K562 (cell line): ENCODE results near the gene PDE1C. TPM values are rescaled to one million over a fixed set of nuclear protein-coding genes. Genes with fewer than 3 reads are reported as not detected.

ENCODE experiments used
- ATAC-seq: fragments of 200-7000 bp; cut with Tn5 transposase; 3 replicates; pipeline ENCODE4 v1.9.1; 2020; ENCODE audit warnings: moderate library complexity
- BruUV-seq: library from RNA; stranded (reverse); fragments of 400-500 nt; replicated peaks from 2 replicates; lab custom pipeline; 2021; lab: Mats Ljungman, UMichigan
- CTCF ChIA-PET: fragments of 300-600 bp; formaldehyde crosslinking; extraction: SDS; loops from one replicate; lab custom pipeline; 2021; ENCODE audit warnings: low intra/inter-chr PET ratio; lab: Yijun Ruan, JAX
- POLR2A ChIA-PET: fragments of 300-600, 350-650 bp; sonication (Branson Sonifier 250); formaldehyde crosslinking; extraction: SDS; loops from one replicate; lab custom pipeline; 2021; ENCODE audit warnings: antibody characterized with exemption, inconsistent platforms; lab: Yijun Ruan, JAX
- DNase-seq, 4 experiments: peaks; one replicate each; pipeline versions ENCODE4 v3.0.0 to v3.0.0-alpha.2; 2011 to 2018; ENCODE audit warnings: low spot score in 3 of 4, mixed read lengths in 3 of 4; ENCODE audit errors: extremely low read depth in 1 of 4
- FAIRE-seq: peaks from 2 replicates; lab custom pipeline; 2011; peaks lifted over from hg19 to GRCh38; lab: Jason Lieb, UNC
- H2AFZ ChIP-seq: 2 replicates; pipeline ENCODE4 v1.6.0; 2011; ENCODE audit warnings: low read depth, low read length, control low read depth, inconsistent platforms
- H3K27ac ChIP-seq: fragments of 200-600 bp; 3 replicates; pipeline ENCODE4 v1.8.0; 2011; ENCODE audit warnings: low read depth, mild to moderate bottlenecking, control low read depth, inconsistent platforms, low read length, moderate library complexity, mixed read lengths; ENCODE audit errors: extremely low read depth
- H3K27me3 ChIP-seq, 2 experiments: fragments of 300-600 bp in 1 of 2; 2 replicates in 1 of 2; 3 replicates in 1 of 2; pipeline versions ENCODE4 v1.6.0 to v1.8.0; 2011; ENCODE audit warnings: inconsistent platforms in 2 of 2, low read length in 2 of 2, mild to moderate bottlenecking in 1 of 2, mixed read lengths in 1 of 2, moderate library complexity in 1 of 2; ENCODE audit not compliant: control insufficient read depth in 2 of 2, insufficient read depth in 2 of 2
- H3K36me3 ChIP-seq: fragments of 300-600 bp; 3 replicates; pipeline ENCODE4 v1.8.0; 2011; ENCODE audit warnings: mild to moderate bottlenecking, low read length, inconsistent platforms; ENCODE audit not compliant: control insufficient read depth, insufficient read depth
- H3K4me1 ChIP-seq, 2 experiments: fragments of 200-600 bp in 1 of 2; replicated peaks in 1 of 2; 2 replicates in 1 of 2; 3 replicates in 1 of 2; pipeline versions ENCODE4 v1.5.1 to v1.8.0; 2011; ENCODE audit warnings: inconsistent platforms in 2 of 2, low read length in 2 of 2, mild to moderate bottlenecking in 1 of 2, mixed read lengths in 1 of 2, moderate library complexity in 1 of 2; ENCODE audit not compliant: control insufficient read depth in 2 of 2, insufficient read depth in 2 of 2
- H3K4me2 ChIP-seq: 2 replicates; pipeline ENCODE4 v1.6.1; 2011; ENCODE audit warnings: low read length, control low read depth, inconsistent platforms, mixed read lengths; ENCODE audit not compliant: insufficient read depth
- H3K4me3 ChIP-seq: fragments of 200-600 bp; sonication (generic), shearing (Covaris generic); 2 replicates; pipeline ENCODE4 v1.5.1; 2016; ENCODE audit warnings: control low read depth, inconsistent platforms
- H3K79me2 ChIP-seq: fragments of 200-600 bp; 3 replicates; pipeline ENCODE4 v1.8.0; 2011; ENCODE audit warnings: low read length, inconsistent platforms; ENCODE audit not compliant: control insufficient read depth, insufficient read depth
- H3K9ac ChIP-seq, 2 experiments: 2 replicates each; pipeline versions ENCODE4 v1.6.0 to v1.6.1; 2011; ENCODE audit warnings: low read depth in 2 of 2, low read length in 2 of 2, control low read depth in 1 of 2, inconsistent platforms in 1 of 2, mild to moderate bottlenecking in 1 of 2, mixed read lengths in 1 of 2; ENCODE audit not compliant: insufficient read depth in 1 of 2
- H3K9me1 ChIP-seq: one replicate; pipeline ENCODE4 v1.6.0; 2011; ENCODE audit warnings: inconsistent platforms, mild to moderate bottlenecking, low read length, moderate library complexity; ENCODE audit not compliant: control insufficient read depth, insufficient read depth
- H3K9me3 ChIP-seq: replicated peaks from 2 replicates; pipeline ENCODE4 v1.5.1; 2011; ENCODE audit warnings: low read depth, low read length, inconsistent platforms; ENCODE audit not compliant: control insufficient read depth, insufficient read depth
- H4K20me1 ChIP-seq: replicated peaks from 2 replicates; pipeline ENCODE4 v1.6.1; 2011; ENCODE audit warnings: low read length, inconsistent platforms, mixed read lengths; ENCODE audit not compliant: control insufficient read depth, insufficient read depth
- ARID3B ChIP-seq: fragments of 250-450 bp; sonication (Bioruptor Pico); IDR thresholded peaks from 2 replicates; pipeline ENCODE4 v1.4.0; 2020; ENCODE audit warnings: borderline replicate concordance
- DLX4 ChIP-seq: fragments of 250-450 bp; sonication (Bioruptor Pico); IDR thresholded peaks from 2 replicates; pipeline ENCODE4 v1.6.1; 2021; ENCODE audit warnings: mild to moderate bottlenecking
- E2F5 ChIP-seq: sonication (generic); formaldehyde crosslinking; IDR thresholded peaks from 2 replicates; pipeline ENCODE4 v1.8.0; 2022; ENCODE audit warnings: mild to moderate bottlenecking, missing genetic modification reagents
- ZNF75A ChIP-seq: fragments of 450-650 bp; formaldehyde crosslinking; IDR thresholded peaks from 2 replicates; pipeline ENCODE4 v1.4.0; 2020; ENCODE audit warnings: mild to moderate bottlenecking
- WGBS: fragments of 100-300 bp; shearing (Covaris generic); methylation state at CpG from one replicate; pipeline ENCODE4 v1.1.6; 2016; ENCODE audit warnings: low coverage, mixed read lengths; ENCODE audit not compliant: insufficient coverage; ENCODE audit errors: missing lambda C conversion rate; 5-methylcytosine and 5-hydroxymethylcytosine counted together
- in situ Hi-C: fragments of 300-500 bp; cut with MboI; formaldehyde crosslinking; loops from 4 replicates; pipeline ENCODE4 v1.15.0; 2018; ENCODE audit warnings: inconsistent platforms, mixed read lengths
- intact Hi-C: fragments of 100-400 bp; cut with micrococcal nuclease; formaldehyde crosslinking; loops from 2 replicates; pipeline ENCODE4 v1.14.2; 2022
- polyA plus RNA-seq, 8 experiments: library from polyadenylated mRNA; depleted of rRNA in 4 of 8; stranded (reverse) in 5 of 8; unstranded in 3 of 8; fragments of >200 nt; fragmentation: Nextera tagmentation in 2 of 8; fragmentation: Illumina TruSeq in 1 of 8; extraction: Ambion mirVana in 2 of 8; extraction: Trizol in 1 of 8; gene quantifications; 2 replicates each; pipeline versions ENCODE4 v1.2.1 to v1.2.3, GENCODE V29; 2011 to 2014; ENCODE audit warnings: inconsistent platforms in 1 of 8, missing spikeins in 1 of 8
- total RNA-seq, 7 experiments: library from RNA; depleted of rRNA in 6 of 7; stranded (reverse); fragments of >200 nt in 6 of 7; fragmentation: Illumina TruSeq in 2 of 7; extraction: Trizol in 2 of 7; gene quantifications; 2 replicates each; pipeline versions ENCODE4 v1.2.1 to v1.2.3, GENCODE V29; 2011 to 2021; ENCODE audit warnings: low replicate concordance in 1 of 7

The PDE1C gene
- total and polyA plus RNA-seq, 9 of the 15 experiments (the other 6 are each of a cell fraction or from before 2014, with no cell fraction given): under 0.01 to 0.01 TPM; not detected in 7

- ATAC-seq: no peak
- DNase-seq: no peak
- no peak overlapping the region for H3K4me3 ChIP-seq
- CTCF ChIA-PET: no interaction called here
- H3K4me1 ChIP-seq: no peaks in the 10 kb centered on the region
- H3K27me3 ChIP-seq: no peaks in the 10 kb centered on the region
- no peak for FAIRE-seq
- no peak overlapping the region for H3K9ac ChIP-seq
- H4K20me1 ChIP-seq: no peaks in the 10 kb centered on the region
- BruUV-seq: no TSS peak
- 0% methylated on average over 5 of the region's 5 CpGs for WGBS
- H3K9me1 ChIP-seq: no peaks in the 10 kb centered on the region
- H3K9me3 ChIP-seq: no peaks in the 10 kb centered on the region
- intact Hi-C loops: no loop called here
- H3K27ac ChIP-seq: no peak overlapping the region
- no peaks in the 10 kb centered on the region for H3K36me3 ChIP-seq
- TF ChIP-seq DLX4 (CRISPR knock-in tag) (no peak), ARID3B (CRISPR knock-in tag) (no peak), E2F5 (no peak), ZNF75A (CRISPR knock-in tag) (no peak)
- no peak overlapping the region for H2AFZ ChIP-seq
- in situ Hi-C loops: no loop called here
- no peak overlapping the region for H3K4me2 ChIP-seq
- H3K79me2 ChIP-seq: no peaks in the 10 kb centered on the region
- POLR2A ChIA-PET: no interaction called here
These were observed 19.1 kb downstream of the PDE1C start for GRCh38 chr7:32051128-32051527.
